Adrenal gland (tissue), 12 donors: Measurements from ENCODE around the gene UBAC2. TPM values are rescaled to one million over a fixed set of nuclear protein-coding genes. Genes with fewer than 3 reads are reported as not detected.
A peak's percentile ranks its signal among the peaks of the same experiment; 100 is the strongest.

ENCODE experiments used
- DNase-seq, 7 donors: peaks; one replicate each; pipeline ENCODE4 v3.0.0-alpha.2; 2019 to 2020
- H3K27ac ChIP-seq, 5 donors: fragments of 200-600 bp; sonication (generic) in 4 of 5; 1 replicate in 3 of 5; 2 replicates in 2 of 5; pipeline versions ENCODE4 v1.5.1 to v1.8.0; 2016 to 2020; ENCODE audit warnings: mild to moderate bottlenecking in 1 of 5
- H3K27me3 ChIP-seq: fragments of 200-600 bp; 2 replicates; pipeline ENCODE4 v1.8.0; 2021
- H3K36me3 ChIP-seq, 2 donors: fragments of 200-600 bp; replicated peaks in 1 of 2; 1 replicate in 1 of 2; 2 replicates in 1 of 2; pipeline versions ENCODE4 v1.5.1 to v1.8.0; 2018 to 2022
- H3K4me1 ChIP-seq, 2 donors: fragments of 200-600 bp; replicated peaks in 1 of 2; 1 replicate in 1 of 2; 2 replicates in 1 of 2; pipeline versions ENCODE4 v1.5.1 to v1.8.0; 2018 to 2021
- H3K4me3 ChIP-seq, 4 donors: fragments of 200-600 bp; sonication (generic) in 3 of 4; one replicate each; pipeline ENCODE4 v1.5.1; 2016 to 2018
- H3K9me3 ChIP-seq, 3 donors: fragments of 200-600 bp; sonication (generic) in 1 of 3; replicated peaks in 1 of 3; 1 replicate in 2 of 3; 2 replicates in 1 of 3; pipeline versions ENCODE4 v1.5.1 to v1.8.0; 2016 to 2021
- POLR2A ChIP-seq, 2 donors: fragments of 450-650 bp; IDR thresholded peaks; one replicate each; pipeline ENCODE4 v1.6.1; 2017; ENCODE audit warnings: antibody characterized with exemption in 2 of 2, mild to moderate bottlenecking in 2 of 2, moderate library complexity in 1 of 2
- WGBS, 4 donors: extraction: QIAGEN DNeasy Blood & Tissue Kit in 2 of 4; methylation state at CpG; one replicate each; pipeline versions ENCODE4 v1.1.5 to v1.1.7; 2013 to 2017; 5-methylcytosine and 5-hydroxymethylcytosine counted together
- intact Hi-C, 2 donors: fragments of 100-400 bp; cut with DNase I; formaldehyde crosslinking; loops; one replicate each; pipeline versions ENCODE4 v1.14.1 to v1.15.0; 2022 to 2023
- polyA plus RNA-seq, 3 donors: library from polyadenylated mRNA; stranded (reverse); fragments of 200-250 nt in 2 of 3; fragments of 350-450 nt in 1 of 3; fragmentation: Illumina TruSeq in 1 of 3; extraction: RNeasy Lipid Tissue Mini Kit (QIAGEN cat#74804) in 1 of 3; gene quantifications; one replicate each; pipeline ENCODE4 v1.2.3, GENCODE V29; 2013 to 2014
- total RNA-seq, 9 donors: library from RNA; depleted of rRNA in 4 of 9; stranded (reverse); fragments of >200 nt in 4 of 9; fragments of 120-200 nt in 1 of 9; fragmentation: NEBNext Ultra II Directional in 1 of 9; extraction: Animal tissue kit (Norgen Biotek cat#: 25700) in 1 of 9; gene quantifications; one replicate each; pipeline versions ENCODE4 v1.1.0 to v1.2.4, GENCODE V29; 2013 to 2023
- TF ChIP-seq, protein P1 (sequence below), 6 experiments: fragments of 450-650 bp in 4 of 6; fragments of 200-600 bp in 2 of 6; sonication (generic) in 1 of 6; IDR thresholded peaks; 1 replicate in 5 of 6; 2 replicates in 1 of 6; pipeline versions ENCODE4 v1.5.1 to v1.8.0; 2016 to 2021; ENCODE audit warnings: antibody characterized with exemption in 6 of 6, mild to moderate bottlenecking in 2 of 6, moderate library complexity in 1 of 6
- donor health status: healthy with polysubstance abuse.
- donor health status: Bipolar disorder and iron deficiency.
- donor health status: DM: yes; HTN: yes; CAD: no.
- donor health status: DM: no; HTN: no; CAD: no.
- donor health status: DM: no; HTN: no; CAD: no.
- donor health status: DM: yes; HTN: yes; CAD: no.

The UBAC2 gene
- total and polyA plus RNA-seq, 12 donors = 46.3 to 67.8 (median 53.5) TPM

DNA sequence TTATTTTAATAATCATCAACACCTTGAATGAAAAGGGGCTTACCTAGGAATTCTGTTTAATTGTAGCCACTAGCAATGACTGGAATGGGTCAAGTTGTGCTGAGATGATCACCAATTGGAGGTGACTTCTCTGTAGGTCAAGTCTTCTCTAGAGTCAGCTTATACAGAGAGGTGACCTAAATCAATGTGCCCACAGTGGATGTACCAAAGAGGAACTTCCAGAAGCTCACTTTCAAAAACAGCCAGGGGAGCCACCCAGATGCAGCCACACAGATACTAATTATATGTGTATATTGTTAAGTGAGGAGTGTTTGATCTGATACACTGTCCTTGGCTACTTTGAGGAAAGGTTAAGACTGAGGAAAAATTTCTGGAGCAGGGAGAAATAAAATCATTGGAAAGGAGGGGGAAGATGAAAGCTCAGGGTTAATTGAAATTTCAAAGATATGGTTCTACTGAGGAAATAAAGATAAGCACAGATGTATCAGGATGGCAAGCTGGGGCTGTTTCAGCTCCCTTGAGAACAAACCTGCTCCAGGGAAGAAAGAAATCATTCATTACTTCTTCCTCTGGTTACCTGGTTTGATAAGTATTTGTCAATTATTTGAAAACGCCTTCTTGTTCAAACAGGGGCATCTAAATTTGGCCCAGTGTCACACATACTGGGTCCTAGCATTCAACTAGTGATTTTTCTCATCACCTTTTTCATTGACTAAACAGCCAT lies 101.4 kb downstream of the UBAC2 start:
- no peaks in the 10 kb centered on the region for H3K4me1 ChIP-seq
- no peak for TF ChIP-seq POLR2A (IDR thresholded peaks at IDR 0.05)
- TF ChIP-seq, protein P1, sequence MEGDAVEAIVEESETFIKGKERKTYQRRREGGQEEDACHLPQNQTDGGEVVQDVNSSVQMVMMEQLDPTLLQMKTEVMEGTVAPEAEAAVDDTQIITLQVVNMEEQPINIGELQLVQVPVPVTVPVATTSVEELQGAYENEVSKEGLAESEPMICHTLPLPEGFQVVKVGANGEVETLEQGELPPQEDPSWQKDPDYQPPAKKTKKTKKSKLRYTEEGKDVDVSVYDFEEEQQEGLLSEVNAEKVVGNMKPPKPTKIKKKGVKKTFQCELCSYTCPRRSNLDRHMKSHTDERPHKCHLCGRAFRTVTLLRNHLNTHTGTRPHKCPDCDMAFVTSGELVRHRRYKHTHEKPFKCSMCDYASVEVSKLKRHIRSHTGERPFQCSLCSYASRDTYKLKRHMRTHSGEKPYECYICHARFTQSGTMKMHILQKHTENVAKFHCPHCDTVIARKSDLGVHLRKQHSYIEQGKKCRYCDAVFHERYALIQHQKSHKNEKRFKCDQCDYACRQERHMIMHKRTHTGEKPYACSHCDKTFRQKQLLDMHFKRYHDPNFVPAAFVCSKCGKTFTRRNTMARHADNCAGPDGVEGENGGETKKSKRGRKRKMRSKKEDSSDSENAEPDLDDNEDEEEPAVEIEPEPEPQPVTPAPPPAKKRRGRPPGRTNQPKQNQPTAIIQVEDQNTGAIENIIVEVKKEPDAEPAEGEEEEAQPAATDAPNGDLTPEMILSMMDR (IDR thresholded peaks at IDR 0.05) = no peak
- H3K27me3 ChIP-seq = no peaks in the 10 kb centered on the region
- no peak overlapping the region for H3K27ac ChIP-seq
- no peaks in the 10 kb centered on the region for H3K36me3 ChIP-seq
- no peak overlapping the region for H3K4me3 ChIP-seq
- DNase-seq = no peak
- WGBS, 4 donors = 73 to 100% (median 96%) methylated on average over 1 of the region's 1 CpG
- intact Hi-C loops = no loop called here
- no peaks in the 10 kb centered on the region for H3K9me3 ChIP-seq

DNA sequence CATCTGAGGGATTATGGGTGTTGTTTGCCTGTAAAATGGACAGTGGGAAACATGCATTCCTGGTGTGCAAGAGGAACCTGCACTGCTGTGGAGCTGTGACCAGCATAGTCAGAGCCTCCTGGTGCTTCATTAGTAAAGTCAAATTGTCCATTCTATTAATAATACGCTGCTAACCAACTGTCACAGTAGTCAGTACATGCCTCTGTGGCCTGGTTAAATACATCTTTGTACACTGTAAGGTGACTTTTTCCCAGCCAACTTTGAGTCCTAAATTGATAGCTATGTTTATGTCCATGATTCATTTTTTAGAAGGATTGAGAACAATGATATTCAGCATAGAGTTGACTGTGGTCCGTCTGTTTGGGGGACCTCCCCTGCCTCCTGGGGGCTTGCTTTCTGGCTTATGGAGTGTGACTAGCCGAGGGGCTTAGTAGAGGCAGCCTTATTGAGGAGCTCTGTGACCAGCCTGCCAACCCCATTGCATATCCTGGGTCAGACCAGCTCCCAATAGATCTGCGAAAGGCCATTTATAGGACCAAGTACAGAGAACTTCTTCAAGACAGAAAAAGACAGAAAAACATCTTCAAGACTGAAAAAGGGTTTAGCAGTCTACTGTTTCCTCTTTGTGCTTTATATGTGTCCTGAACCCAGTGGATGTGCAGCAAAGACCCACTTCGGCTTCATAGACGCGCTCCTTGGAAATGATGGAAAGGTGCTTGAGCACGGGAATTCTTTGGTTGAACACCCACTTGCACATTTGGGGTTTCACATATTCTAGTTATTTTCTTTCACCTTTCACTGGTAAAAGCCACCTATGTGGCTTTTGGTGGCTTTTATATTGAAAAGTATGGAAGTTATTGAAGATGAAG lies 102.2 kb downstream of the UBAC2 start:
- no peak overlapping the region for H3K27ac ChIP-seq
- no peaks in the 10 kb centered on the region for H3K9me3 ChIP-seq
- TF ChIP-seq POLR2A (IDR thresholded peaks at IDR 0.05) = no peak
- DNase-seq = no peak
- H3K4me1 ChIP-seq = no peaks in the 10 kb centered on the region
- intact Hi-C loops = no loop called here
- no peak overlapping the region for H3K4me3 ChIP-seq
- WGBS, 4 donors = 94 to 98% (median 96%) methylated on average over 7 to 8 of the region's 8 CpGs
- no peaks in the 10 kb centered on the region for H3K36me3 ChIP-seq
- H3K27me3 ChIP-seq = no peaks in the 10 kb centered on the region

DNA sequence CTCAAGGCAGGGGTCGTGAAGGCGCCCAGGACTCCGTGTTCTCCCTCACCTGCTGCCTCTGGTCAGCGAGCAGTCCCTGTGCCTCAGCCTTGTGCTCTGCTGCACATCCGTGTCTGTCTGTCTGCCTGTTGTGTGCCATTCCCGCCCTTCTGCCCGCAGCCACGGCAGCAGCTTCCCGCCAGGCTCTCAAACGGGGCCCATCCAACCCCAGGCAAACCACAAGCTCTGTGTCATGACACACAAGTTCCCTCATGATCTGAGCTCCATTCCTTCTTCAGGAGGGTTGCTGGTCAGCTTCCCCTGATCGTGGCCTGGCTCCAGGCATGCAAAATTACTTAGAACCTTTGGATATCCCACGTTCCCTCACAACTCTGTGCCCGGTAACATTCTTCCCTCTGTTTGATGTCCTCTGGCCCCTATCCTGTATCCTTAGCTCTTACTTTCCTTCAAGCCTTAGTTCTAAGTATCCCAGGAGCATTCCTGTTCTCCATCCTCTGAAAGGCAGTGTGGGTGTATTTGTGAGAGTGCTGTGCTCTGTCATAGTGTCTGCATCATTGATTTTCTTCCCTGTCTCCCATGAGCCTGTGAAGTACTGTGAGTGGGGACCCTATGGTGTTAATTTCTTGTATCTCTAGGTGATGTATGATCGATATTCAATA lies 103.3 kb downstream of the UBAC2 start:
- H3K4me3 ChIP-seq = no peak overlapping the region
- H3K4me1 ChIP-seq = no peaks in the 10 kb centered on the region
- no peaks in the 10 kb centered on the region for H3K27me3 ChIP-seq
- no peaks in the 10 kb centered on the region for H3K9me3 ChIP-seq
- 82 to 95% (median 86%) methylated on average over 14 of the region's 14 CpGs for WGBS, 4 donors
- peak overlapping the region in 3 of 5 donors; percentile 21 to 61 (median 48) for H3K27ac ChIP-seq
- H3K36me3 ChIP-seq = no peaks in the 10 kb centered on the region
- DNase-seq = peak in 3 of 7 donors; percentile 23 to 36 (median 24)
- TF ChIP-seq, protein P1 (IDR thresholded peaks at IDR 0.05) = no peak
- peak in 1 of 2 donors; percentile 21 for TF ChIP-seq POLR2A (IDR thresholded peaks at IDR 0.05)
- intact Hi-C loops = no loop called here

DNA sequence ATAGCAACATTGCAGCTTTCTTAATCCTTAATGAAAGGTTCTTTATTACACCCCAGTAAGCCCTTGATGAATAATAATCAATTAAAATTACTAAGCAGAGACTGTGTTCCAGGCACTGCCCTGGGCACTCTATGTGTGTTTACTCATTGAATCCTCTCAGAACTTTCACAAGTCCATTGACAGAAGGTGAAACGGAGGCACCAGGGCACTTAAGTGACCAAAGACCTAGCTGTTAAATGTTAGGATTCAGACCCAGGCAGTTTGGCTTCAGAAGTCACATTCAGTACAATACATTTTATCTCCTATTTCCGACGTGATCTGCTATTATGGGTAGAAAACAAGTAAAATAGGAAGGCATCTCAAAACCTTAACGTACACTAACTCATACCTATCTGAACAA lies 103.9 kb downstream of the UBAC2 start:
- Histone ChIP-seq H3K9me3 (no peaks in the 10 kb centered on the region), H3K27me3 (no peaks in the 10 kb centered on the region), H3K4me3 (no peak overlapping the region), H3K36me3 (no peaks in the 10 kb centered on the region), H3K4me1 (no peaks in the 10 kb centered on the region), H3K27ac (peak overlapping the region in 4 of 5 donors; percentile 21 to 61 (median 46))
- no peak for DNase-seq
- intact Hi-C loops = no loop called here
- 74 to 91% (median 87%) methylated on average over 4 of the region's 4 CpGs for WGBS, 4 donors
- TF ChIP-seq POLR2A (IDR thresholded peaks at IDR 0.05) = no peak
- TF ChIP-seq, protein P1 (IDR thresholded peaks at IDR 0.05) = no peak
